Uterus (tissue), 4 donors: Measurements from ENCODE around the gene EXTL1. TPM values are rescaled to one million over a fixed set of nuclear protein-coding genes. Genes with fewer than 3 reads are reported as not detected.

Source experiments
- DNase-seq, 2 donors: peaks; one replicate each; pipeline ENCODE4 v3.0.0-alpha.2; 2019 to 2020
- H3K27ac ChIP-seq, 2 donors: fragments of 200-600 bp; sonication (generic); 1 replicate in 1 of 2; 2 replicates in 1 of 2; pipeline ENCODE4 v1.5.1; 2016 to 2018
- H3K27me3 ChIP-seq, 2 donors: fragments of 200-600 bp; sonication (generic); one replicate each; pipeline ENCODE4 v1.5.1; 2018 to 2019; ENCODE audit warnings: control low read depth in 1 of 2
- H3K36me3 ChIP-seq, 2 donors: fragments of 200-600 bp; sonication (generic); one replicate each; pipeline ENCODE4 v1.5.1; 2019; ENCODE audit warnings: control low read depth in 1 of 2
- H3K4me1 ChIP-seq, 2 donors: fragments of 200-600 bp; sonication (generic); one replicate each; pipeline ENCODE4 v1.5.1; 2018 to 2019; ENCODE audit warnings: control low read depth in 1 of 2
- H3K4me3 ChIP-seq, 2 donors: fragments of 200-600 bp; sonication (generic); 1 replicate in 1 of 2; 2 replicates in 1 of 2; pipeline ENCODE4 v1.5.1; 2018 to 2019; ENCODE audit warnings: mild to moderate bottlenecking in 1 of 2
- H3K9me3 ChIP-seq, 2 donors: fragments of 200-600 bp; sonication (generic); one replicate each; pipeline ENCODE4 v1.5.1; 2019; ENCODE audit warnings: control low read depth in 1 of 2
- CTCF ChIP-seq, 4 experiments: fragments of 200-600 bp in 2 of 4; fragments of 450-650 bp in 2 of 4; sonication (generic) in 2 of 4; IDR thresholded peaks; one replicate each; pipeline ENCODE4 v1.5.1; 2016 to 2019; ENCODE audit warnings: antibody characterized with exemption in 4 of 4, mild to moderate bottlenecking in 2 of 4, moderate library complexity in 1 of 4
- POLR2A ChIP-seq, 2 donors: fragments of 450-650 bp; IDR thresholded peaks; one replicate each; pipeline ENCODE4 v1.6.1; 2016; ENCODE audit warnings: antibody characterized with exemption in 2 of 2, mild to moderate bottlenecking in 1 of 2, moderate library complexity in 1 of 2
- intact Hi-C: fragments of 100-400 bp; cut with DNase I; formaldehyde crosslinking; loops from one replicate; pipeline ENCODE4 v1.15.1; 2023; ENCODE audit warnings: low total_unique reads
- total RNA-seq, 4 donors: library from RNA; depleted of rRNA in 3 of 4; stranded (reverse); fragments of >200 nt in 3 of 4; gene quantifications; one replicate each; pipeline versions ENCODE4 v1.1.0 to v1.2.4, GENCODE V29; 2014 to 2023
- donor health status: DM: yes; HTN: yes; CAD: no.

Gene EXTL1
- total RNA-seq, 4 donors from 2014 or later: 0.26 to 2.7 (median 1.7) TPM; not detected in 1

GRCh38 chr1:26046246-26047095, 24.9 kb downstream of the EXTL1 start:
- intact Hi-C loops: no loop called here
- Histone ChIP-seq H3K36me3 (no peaks in the 10 kb centered on the region), H3K9me3 (no peaks in the 10 kb centered on the region), H3K27me3 (peaks cover 11 to 14% of the 10 kb centered on the region in 2 donors), H3K27ac (no peak overlapping the region), H3K4me1 (peaks cover 0 to 10% of the 10 kb centered on the region in 2 donors), H3K4me3 (no peak overlapping the region)
- no peak for TF ChIP-seq CTCF (IDR thresholded peaks at IDR 0.05)
- TF ChIP-seq POLR2A (IDR thresholded peaks at IDR 0.05): no peak
- DNase-seq: no peak

- Histone ChIP-seq H3K36me3 (no peaks in the 10 kb centered on the region), H3K4me1 (peaks cover 0 to 10% of the 10 kb centered on the region in 2 donors), H3K27me3 (peaks cover 11 to 14% of the 10 kb centered on the region in 2 donors), H3K27ac (no peak overlapping the region), H3K9me3 (no peaks in the 10 kb centered on the region), H3K4me3 (no peak overlapping the region)
- no peak for TF ChIP-seq CTCF (IDR thresholded peaks at IDR 0.05)
- no peak for TF ChIP-seq POLR2A (IDR thresholded peaks at IDR 0.05)
- intact Hi-C loops: no loop called here
- DNase-seq: no peak
Observed at GRCh38 chr1:26047278-26047874, 25.8 kb downstream of the EXTL1 start.

- peaks cover 11 to 14% of the 10 kb centered on the region in 2 donors for H3K27me3 ChIP-seq
- DNase-seq: no peak
- intact Hi-C loops: no loop called here
- no peak overlapping the region for H3K27ac ChIP-seq
- no peaks in the 10 kb centered on the region for H3K36me3 ChIP-seq
- peaks cover 0 to 10% of the 10 kb centered on the region in 2 donors for H3K4me1 ChIP-seq
- H3K4me3 ChIP-seq: no peak overlapping the region
- no peaks in the 10 kb centered on the region for H3K9me3 ChIP-seq
- no peak for TF ChIP-seq POLR2A (IDR thresholded peaks at IDR 0.05)
- no peak for TF ChIP-seq CTCF (IDR thresholded peaks at IDR 0.05)
Observed at GRCh38 chr1:26049531-26050247, 28.1 kb downstream of the EXTL1 start.

GRCh38 chr1:26050248-26050640, 28.7 kb downstream of the EXTL1 start:
- Histone ChIP-seq H3K9me3 (no peaks in the 10 kb centered on the region), H3K27me3 (peaks cover 11% of the 10 kb centered on the region in 2 donors), H3K36me3 (no peaks in the 10 kb centered on the region), H3K4me3 (no peak overlapping the region), H3K27ac (no peak overlapping the region), H3K4me1 (peaks cover 0 to 10% of the 10 kb centered on the region in 2 donors)
- no peak for DNase-seq
- intact Hi-C loops: no loop called here
- TF ChIP-seq CTCF (IDR thresholded peaks at IDR 0.05): no peak
- no peak for TF ChIP-seq POLR2A (IDR thresholded peaks at IDR 0.05)
